UCSD-AML1 (cell line): ENCODE measurements around the gene MINK1.
A peak's percentile ranks its signal among the peaks of the same experiment; 100 is the strongest.

ENCODE experiments used
- DNase-seq: peaks from one replicate; lab custom pipeline; 2025; ENCODE audit not compliant: unreplicated experiment; lab: John Stamatoyannopoulos, UW

MINK1 gene

DNA sequence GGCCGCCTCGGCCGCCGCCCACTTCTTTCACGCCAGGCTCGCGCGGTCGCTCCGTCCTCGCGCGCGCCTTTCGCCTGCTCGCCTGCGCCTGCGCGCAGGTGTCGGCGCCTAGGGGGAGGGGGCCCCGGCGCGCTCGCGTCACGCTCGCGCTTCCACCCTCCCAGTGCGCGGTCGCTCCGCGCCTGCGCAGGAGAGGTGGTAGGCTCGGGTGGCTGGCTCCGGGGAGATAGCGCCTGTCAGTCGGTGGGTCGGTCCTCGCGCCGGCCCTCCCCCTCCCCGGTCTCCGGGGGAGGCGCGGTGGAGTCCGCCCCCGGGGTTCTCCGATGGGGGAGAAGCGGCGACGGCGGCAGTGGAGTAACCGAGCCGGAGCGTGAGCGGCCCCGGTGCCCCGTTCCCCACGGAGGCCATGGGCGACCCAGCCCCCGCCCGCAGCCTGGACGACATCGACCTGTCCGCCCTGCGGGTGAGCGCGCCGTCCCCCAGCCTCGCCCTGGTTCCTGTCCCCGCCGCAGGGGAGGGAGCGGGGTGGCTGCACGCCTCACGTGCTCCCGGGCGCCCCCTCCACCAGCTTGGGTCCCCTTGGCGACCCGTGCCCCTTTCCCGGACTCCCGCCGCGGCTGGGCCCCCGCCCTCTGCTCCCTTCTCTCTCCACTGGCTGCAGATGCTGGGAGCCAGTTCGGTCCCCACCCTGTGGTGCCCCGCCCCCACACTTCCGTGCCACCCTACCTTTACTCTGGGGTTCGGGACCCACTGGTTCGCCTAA is at the start of gene MINK1:
Gene MINK1 (plus strand): TSS at position 163 of the 763 bp plus-strand sequence. CDS start 244 bp downstream, at position 407.
- DNase-seq = peak; percentile 95

DNA sequence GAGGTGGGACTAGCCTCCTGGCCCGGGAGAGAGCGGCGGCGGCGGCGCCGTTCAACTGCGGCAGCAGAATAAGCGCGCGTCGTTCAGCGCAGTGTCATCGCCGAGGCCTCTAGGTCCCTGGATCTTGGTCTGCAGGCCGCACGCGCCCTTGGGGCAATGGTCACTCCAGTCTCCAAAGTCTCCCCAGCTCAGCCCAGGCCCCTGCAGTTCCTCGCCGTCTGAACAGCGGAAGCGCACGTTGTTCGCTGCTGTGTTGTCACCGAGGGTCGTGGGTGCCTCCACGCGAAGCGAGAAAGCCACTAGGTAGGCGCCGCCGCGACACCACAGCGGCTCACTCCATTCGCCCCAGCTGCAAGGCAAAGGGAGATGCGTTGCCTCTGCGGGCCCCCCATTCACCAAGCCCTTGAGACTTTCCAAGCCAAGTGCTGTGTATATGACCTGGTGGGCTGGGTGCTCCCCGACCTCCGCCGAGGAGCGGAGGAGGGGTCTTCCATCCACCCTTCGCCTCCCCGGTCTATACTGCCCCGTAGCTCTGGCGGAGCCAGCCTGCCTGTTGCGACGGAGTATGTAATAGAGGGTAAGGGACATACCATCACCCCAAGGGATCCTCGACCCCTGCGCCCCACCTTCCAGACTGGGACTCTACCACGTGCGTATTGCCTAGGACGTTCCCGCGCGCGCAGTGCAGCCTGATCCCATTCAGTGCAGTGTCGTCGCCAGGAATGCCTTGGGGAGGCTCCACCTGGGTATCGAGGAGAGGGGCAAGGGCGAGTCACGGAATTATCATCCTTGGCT is 47.6 kb upstream of the MINK1 start:
- DNase-seq = no peak

DNA sequence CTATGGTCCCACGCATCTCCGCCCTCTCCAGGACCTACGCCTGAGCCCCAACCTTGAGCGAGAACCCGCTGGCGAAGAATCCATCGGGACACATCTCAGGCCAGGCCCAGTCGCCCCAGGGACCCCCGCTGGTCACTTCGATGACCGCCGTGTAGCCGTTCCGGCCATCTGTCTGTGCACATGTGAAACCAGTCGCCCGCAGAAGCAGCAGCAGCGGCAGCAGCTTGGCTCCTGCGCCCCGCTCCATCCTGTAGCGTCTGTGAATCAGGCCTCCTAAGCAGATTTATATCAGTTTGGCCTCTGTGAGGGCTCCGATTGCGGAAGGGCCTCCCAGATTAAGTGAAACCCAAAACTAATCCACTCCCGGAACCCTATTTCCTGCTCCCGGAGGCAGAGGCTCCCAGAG is 47.0 kb upstream of the MINK1 start, which contains the start of gene VMO1:
Gene VMO1 (minus strand): TSS at position 259 of the 406 bp plus-strand sequence. CDS start 12 bp downstream, at position 247.
- peak; percentile 30 for DNase-seq

- DNase-seq = no peak
Observed at GRCh38 chr17:4786516-4786915, 46.6 kb upstream of the MINK1 start.

GRCh38 chr17:4788159-4788806 is 44.9 kb upstream of the MINK1 start:
- no peak for DNase-seq

DNA sequence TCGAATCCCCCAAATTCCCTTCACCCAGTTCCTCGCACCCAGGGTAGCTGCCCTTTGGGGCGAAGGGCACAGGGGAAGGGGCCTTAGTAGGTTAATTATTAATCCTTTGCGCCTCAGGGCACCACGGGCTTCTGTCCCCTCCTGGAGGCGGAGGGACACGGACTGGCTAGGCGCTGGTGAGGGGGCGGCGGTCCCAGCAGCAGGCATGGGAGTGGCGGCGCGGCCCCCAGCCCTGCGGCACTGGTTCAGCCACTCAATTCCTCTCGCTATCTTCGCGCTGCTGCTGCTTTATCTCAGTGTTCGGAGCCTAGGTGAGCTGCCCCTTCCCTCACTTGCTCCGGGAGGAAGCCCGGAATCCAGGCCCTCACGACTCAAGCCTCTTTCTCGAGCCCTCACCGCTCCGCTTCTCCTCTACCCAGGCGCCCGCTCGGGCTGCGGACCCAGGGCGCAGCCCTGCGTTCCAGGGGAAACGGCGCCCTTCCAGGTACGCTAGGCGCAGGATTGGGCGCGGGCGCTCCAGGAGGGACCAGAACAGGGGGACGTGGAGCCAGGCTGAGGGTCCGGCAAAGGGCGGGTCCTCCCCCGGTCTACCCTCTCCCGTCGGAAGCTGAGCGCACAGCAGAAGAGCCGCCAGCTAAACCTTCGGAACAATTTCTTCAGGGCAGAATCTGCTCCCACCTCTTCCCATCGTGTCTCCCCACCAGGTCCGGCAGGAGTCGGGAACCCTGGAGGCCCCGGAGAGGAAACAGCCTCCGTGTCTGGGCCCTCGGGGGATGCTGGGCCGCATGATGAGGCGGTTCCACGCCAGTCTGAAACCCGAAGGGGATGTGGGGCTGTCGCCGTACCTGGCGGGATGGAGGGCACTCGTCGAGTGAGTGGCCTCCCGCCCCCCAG is 44.1 kb upstream of the MINK1 start, which contains the start of gene GLTPD2:
Gene GLTPD2 (plus strand): TSS at position 158 of the 894 bp plus-strand sequence. CDS start 48 bp downstream, at position 206.
- DNase-seq = no peak

DNA sequence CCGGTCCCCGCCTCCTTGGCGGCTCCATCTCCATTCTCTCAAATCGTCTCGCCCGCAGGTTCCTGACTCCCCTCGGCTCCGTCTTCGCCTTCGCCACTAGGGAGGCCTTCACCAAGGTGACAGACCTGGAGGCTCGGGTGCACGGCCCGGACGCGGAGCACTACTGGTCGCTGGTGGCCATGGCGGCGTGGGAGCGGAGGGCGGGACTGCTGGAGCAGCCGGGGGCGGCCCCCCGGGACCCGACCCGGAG is 43.5 kb upstream of the MINK1 start:
- DNase-seq = no peak

GRCh38 chr17:4789951-4790704 is 43.0 kb upstream of the MINK1 start:
- peak; percentile 88 for DNase-seq

- DNase-seq = no peak
Observed at GRCh38 chr17:4790705-4791088, 42.4 kb upstream of the MINK1 start.

GRCh38 chr17:4795168-4795567 is 38.0 kb upstream of the MINK1 start:
- DNase-seq = no peak

DNA sequence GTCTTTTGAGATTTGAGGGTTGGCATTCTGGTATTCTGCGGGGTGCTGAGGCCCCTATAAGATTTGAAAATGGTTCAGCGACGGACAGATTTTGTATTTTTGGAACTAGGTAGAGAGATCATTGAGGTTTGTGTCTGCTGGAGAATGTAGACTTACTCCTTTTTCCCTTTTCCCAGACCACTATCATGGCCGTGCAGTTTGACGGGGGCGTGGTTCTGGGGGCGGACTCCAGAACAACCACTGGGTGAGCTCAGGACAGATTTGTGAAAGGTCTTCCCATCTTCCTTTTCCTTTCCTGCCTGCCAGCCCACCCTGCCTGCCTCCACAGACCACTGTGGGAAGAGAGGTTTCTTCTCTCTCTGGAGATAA is 36.6 kb upstream of the MINK1 start:
- DNase-seq = peak; percentile 28

GRCh38 chr17:4800462-4801196 is 32.5 kb upstream of the MINK1 start:
- no peak for DNase-seq

DNA sequence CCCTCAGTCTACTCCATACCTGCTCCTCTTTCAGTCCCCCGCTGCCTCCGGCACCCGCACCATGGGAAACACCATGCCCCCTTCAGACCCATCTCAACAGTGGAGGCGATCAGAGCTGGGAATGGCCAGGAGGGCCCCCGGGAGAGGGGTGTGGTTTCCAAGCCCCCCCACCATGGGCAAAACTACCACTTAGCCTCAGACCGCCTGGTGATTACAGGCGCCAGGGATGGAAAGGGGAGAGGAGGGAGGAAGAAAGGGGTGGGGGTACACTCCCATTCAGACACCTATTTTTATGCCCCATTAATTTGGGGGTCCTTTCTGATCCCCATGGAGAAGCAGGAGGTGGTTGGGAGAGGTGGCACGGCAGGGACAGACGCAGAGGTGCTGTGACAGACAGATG is 30.9 kb upstream of the MINK1 start, which contains the start of gene C17orf114:
Gene C17orf114 (minus strand): TSS at position 101 of the 400 bp plus-strand sequence.
- no peak for DNase-seq

GRCh38 chr17:4806456-4806776 is 26.7 kb upstream of the MINK1 start:
- no peak for DNase-seq

DNA sequence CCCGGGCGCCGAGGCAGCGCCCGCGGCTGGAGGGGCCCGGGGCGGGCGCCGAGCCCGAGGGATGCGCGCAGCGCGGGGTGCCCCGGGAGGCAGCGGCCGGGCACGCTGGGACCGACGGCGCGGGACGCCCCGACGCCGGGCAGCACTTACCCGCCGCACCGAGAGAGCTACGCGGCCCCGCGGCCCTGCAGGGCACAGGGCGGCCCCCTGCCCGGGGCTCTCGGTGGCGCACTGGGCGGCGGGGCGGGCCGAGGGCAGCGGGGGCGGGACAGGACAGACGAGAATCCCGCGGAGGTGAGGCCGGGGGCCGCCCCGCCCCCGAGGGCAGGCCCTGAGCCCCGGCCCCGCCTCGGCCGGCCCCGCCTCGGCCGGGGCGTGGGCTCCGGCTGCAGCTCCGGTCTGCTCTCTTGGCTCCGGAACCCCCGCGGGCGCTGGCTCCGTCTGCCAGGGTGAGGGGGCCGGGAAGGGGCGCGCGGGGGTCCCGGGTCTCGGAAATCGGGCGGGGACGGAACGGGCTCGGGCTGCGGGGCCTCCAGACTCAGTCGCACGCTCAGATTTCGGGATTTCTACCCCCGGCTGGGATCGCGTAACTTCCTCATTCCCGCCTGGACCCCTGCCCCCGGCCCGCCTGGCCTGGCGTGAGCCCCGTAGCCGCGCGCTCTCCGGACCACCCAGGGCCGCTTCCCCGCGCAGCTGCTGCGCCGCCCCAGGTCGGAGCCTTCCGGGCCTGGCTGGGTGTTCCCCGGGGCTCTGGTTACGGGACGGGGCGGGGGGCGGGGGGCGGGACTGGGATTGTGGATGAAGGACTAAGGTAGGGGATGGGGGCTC is 26.1 kb upstream of the MINK1 start, which contains the start of gene PLD2:
Gene PLD2 (plus strand): TSS at position 376 of the 828 bp plus-strand sequence. CDS start 621 bp downstream, outside the sequence.
- DNase-seq = peak; percentile 85

GRCh38 chr17:4807605-4808377 is 25.3 kb upstream of the MINK1 start:
- no peak for DNase-seq

- DNase-seq = no peak
Observed at GRCh38 chr17:4808378-4808767, 24.8 kb upstream of the MINK1 start.
